ENCODE measurements around the gene PCDHB10.
"Not testable (repeated sequence)": the region's sequence is repeated elsewhere in the genome, so short reads cannot be mapped to it uniquely, and the experiment has no call there.

PCDHB10 gene

DNA sequence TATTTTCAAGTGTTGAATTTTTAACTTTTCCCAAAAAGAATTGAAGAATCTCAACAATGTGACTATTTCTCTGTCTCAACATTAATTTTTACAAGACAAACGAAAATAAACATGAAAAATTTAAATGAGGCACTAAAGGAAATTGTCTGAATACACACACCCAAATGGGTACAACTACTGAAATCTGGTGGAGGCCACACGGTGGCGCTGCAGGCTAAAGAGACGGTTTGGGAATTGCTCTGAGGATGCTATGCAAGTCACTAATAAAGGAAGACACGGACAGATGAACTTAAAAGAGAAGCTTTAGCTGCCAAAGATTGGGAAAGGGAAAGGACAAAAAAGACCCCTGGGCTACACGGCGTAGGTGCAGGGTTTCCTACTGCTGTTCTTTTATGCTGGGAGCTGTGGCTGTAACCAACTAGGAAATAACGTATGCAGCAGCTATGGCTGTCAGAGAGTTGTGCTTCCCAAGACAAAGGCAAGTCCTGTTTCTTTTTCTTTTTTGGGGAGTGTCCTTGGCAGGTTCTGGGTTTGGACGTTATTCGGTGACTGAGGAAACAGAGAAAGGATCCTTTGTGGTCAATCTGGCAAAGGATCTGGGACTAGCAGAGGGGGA lies at the start of gene PCDHB10:
PCDHB10 (plus strand) TSS at position 244 of the 616 bp plus-strand sequence; CDS start at position 444, 200 bp downstream.
- peaks cover 15% of the 10 kb centered on the region for H3K27me3 ChIP-seq (ENCODE audit: insufficient read depth, insufficient read length)
- peak; percentile 36 for DNase-seq (ENCODE audit: low read depth, low spot score)
- peaks cover 12% of the 10 kb centered on the region for H3K9me3 ChIP-seq (ENCODE audit: insufficient read depth, low read length)
- H3K36me3 ChIP-seq (ENCODE audit: insufficient read depth, insufficient read length, low read length): no peaks in the 10 kb centered on the region
- H3K4me3 ChIP-seq (ENCODE audit: insufficient read length, low read depth): no peak within 1 kb of the TSS
- TF ChIP-seq ZNF274 (IDR thresholded peaks at IDR 0.05; ENCODE audit: low read depth, low read length) (no peak), YY1 (IDR thresholded peaks at IDR 0.05; ENCODE audit: insufficient read depth, insufficient read length) (no peak), SUZ12 (IDR thresholded peaks at IDR 0.05; ENCODE audit: extremely low read depth, insufficient read depth, insufficient read length) (no peak)
- H3K4me1 ChIP-seq (ENCODE audit: insufficient read depth, insufficient read length): no peaks in the 10 kb centered on the region
- no peak within 1 kb of the TSS for H3K9ac ChIP-seq (ENCODE audit: insufficient read length, low read depth)

DNA sequence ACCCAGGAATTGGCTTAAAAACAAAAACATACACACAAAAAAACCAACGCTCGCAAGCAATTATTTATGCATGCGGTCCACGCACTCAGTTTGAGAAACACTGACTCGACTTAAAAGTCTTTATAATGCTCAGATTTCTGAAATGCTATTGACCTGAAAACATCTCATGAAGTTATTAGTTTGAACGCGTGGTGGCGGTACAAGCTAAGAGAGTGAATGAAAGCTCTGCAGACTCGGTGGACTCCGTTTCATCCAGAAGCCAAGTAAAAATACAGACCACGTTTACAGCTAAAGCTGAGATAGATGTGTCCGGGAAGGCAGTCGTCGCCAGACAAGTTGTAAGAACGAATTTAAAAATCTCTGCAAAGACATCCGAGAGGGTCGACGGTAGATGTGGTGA lies 42.3 kb upstream of the PCDHB10 start, which contains the start of gene PCDHB6:
PCDHB6 (plus strand) TSS at position 246 of the 400 bp plus-strand sequence. CDS start 201 bp downstream, outside the sequence.
- Histone ChIP-seq H3K4me3 (ENCODE audit: insufficient read length, low read depth) (no peak within 1 kb of the TSS), H3K9ac (ENCODE audit: insufficient read length, low read depth) (no peak within 1 kb of the TSS), H3K36me3 (ENCODE audit: insufficient read depth, insufficient read length, low read length) (no peaks in the 10 kb centered on the region), H3K4me1 (ENCODE audit: insufficient read depth, insufficient read length) (no peaks in the 10 kb centered on the region), H3K27me3 (ENCODE audit: insufficient read depth, insufficient read length) (no peaks in the 10 kb centered on the region), H3K9me3 (ENCODE audit: insufficient read depth, low read length) (peaks cover 10% of the 10 kb centered on the region; the same call in 1 of the 2 replicates)
- TF ChIP-seq ZNF274 (IDR thresholded peaks at IDR 0.05; ENCODE audit: low read depth, low read length) (no peak), SUZ12 (IDR thresholded peaks at IDR 0.05; ENCODE audit: extremely low read depth, insufficient read depth, insufficient read length) (no peak), YY1 (IDR thresholded peaks at IDR 0.05; ENCODE audit: insufficient read depth, insufficient read length) (no peak)
- DNase-seq (ENCODE audit: low read depth, low spot score): no peak

DNA sequence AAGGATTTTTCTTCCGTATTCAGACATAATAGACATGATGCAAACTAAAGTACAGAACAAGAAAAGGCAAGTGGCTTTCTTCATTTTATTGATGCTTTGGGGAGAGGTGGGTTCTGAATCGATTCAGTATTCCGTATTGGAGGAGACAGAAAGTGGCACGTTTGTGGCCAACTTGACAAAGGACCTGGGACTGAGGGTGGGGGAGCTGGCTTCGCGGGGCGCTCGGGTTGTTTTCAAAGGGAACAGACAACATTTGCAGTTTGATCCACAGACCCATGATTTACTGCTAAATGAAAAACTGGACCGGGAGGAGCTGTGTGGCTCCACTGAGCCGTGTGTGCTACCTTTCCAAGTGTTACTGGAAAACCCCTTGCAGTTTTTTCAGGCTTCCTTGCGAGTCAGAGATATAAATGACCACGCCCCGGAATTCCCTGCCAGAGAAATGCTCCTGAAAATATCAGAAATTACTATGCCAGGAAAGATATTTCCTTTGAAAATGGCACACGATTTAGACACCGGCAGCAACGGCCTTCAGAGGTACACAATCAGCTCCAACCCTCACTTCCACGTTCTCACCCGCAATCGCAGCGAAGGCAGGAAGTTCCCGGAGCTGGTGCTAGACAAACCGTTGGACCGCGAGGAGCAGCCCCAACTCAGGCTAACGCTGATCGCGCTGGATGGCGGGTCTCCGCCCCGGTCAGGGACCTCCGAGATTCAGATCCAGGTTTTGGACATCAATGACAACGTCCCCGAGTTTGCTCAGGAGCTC lies 41.7 kb upstream of the PCDHB10 start:
- H3K27me3 ChIP-seq (ENCODE audit: insufficient read depth, insufficient read length): no peaks in the 10 kb centered on the region
- no peaks in the 10 kb centered on the region for H3K4me1 ChIP-seq (ENCODE audit: insufficient read depth, insufficient read length)
- DNase-seq (ENCODE audit: low read depth, low spot score): no peak
- TF ChIP-seq SUZ12 (IDR thresholded peaks at IDR 0.05; ENCODE audit: extremely low read depth, insufficient read depth, insufficient read length) (no peak), YY1 (IDR thresholded peaks at IDR 0.05; ENCODE audit: insufficient read depth, insufficient read length) (no peak), ZNF274 (IDR thresholded peaks at IDR 0.05; ENCODE audit: low read depth, low read length) (no peak)
- H3K9ac ChIP-seq (ENCODE audit: insufficient read length, low read depth): no peak overlapping the region
- peaks cover 10% of the 10 kb centered on the region; the same call in 1 of the 2 replicates for H3K9me3 ChIP-seq (ENCODE audit: insufficient read depth, low read length)
- no peaks in the 10 kb centered on the region for H3K36me3 ChIP-seq (ENCODE audit: insufficient read depth, insufficient read length, low read length)
- no peak overlapping the region for H3K4me3 ChIP-seq (ENCODE audit: insufficient read length, low read depth)

DNA sequence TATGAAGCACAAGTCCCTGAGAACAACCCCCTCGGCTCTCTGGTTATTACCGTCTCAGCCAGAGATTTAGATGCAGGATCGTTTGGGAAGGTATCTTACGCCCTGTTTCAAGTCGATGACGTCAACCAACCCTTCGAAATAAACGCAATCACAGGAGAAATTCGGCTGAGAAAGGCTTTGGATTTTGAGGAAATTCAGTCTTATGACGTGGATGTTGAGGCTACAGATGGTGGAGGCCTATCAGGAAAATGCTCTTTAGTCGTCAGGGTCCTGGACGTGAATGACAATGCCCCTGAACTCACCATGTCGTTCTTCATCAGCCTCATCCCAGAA lies 41.2 kb upstream of the PCDHB10 start:
- no peaks in the 10 kb centered on the region for H3K36me3 ChIP-seq (ENCODE audit: insufficient read depth, insufficient read length, low read length)
- no peaks in the 10 kb centered on the region for H3K27me3 ChIP-seq (ENCODE audit: insufficient read depth, insufficient read length)
- no peak overlapping the region for H3K9ac ChIP-seq (ENCODE audit: insufficient read length, low read depth)
- no peaks in the 10 kb centered on the region for H3K4me1 ChIP-seq (ENCODE audit: insufficient read depth, insufficient read length)
- H3K4me3 ChIP-seq (ENCODE audit: insufficient read length, low read depth): no peak overlapping the region
- TF ChIP-seq SUZ12 (IDR thresholded peaks at IDR 0.05; ENCODE audit: extremely low read depth, insufficient read depth, insufficient read length) (no peak), YY1 (IDR thresholded peaks at IDR 0.05; ENCODE audit: insufficient read depth, insufficient read length) (no peak), ZNF274 (IDR thresholded peaks at IDR 0.05; ENCODE audit: low read depth, low read length) (no peak)
- DNase-seq (ENCODE audit: low read depth, low spot score): no peak
- H3K9me3 ChIP-seq (ENCODE audit: insufficient read depth, low read length): peaks cover 10% of the 10 kb centered on the region; the same call in 1 of the 2 replicates

DNA sequence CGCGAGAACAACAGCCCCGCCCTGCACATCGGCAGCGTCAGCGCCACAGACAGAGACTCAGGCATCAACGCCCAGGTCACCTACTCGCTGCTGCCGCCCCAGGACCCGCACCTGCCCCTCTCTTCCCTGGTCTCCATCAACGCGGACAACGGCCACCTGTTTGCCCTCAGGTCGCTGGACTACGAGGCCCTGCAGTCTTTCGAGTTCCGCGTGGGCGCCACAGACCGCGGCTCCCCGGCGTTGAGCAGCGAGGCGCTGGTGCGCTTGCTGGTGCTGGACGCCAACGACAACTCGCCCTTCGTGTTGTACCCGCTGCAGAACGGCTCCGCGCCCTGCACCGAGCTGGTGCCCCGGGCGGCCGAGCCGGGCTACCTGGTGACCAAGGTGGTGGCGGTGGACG lies 40.5 kb upstream of the PCDHB10 start:
- not testable (repeated sequence) for H3K4me3 ChIP-seq (ENCODE audit: insufficient read length, low read depth); H3K9me3 ChIP-seq (ENCODE audit: insufficient read depth, low read length); DNase-seq (ENCODE audit: low read depth, low spot score)

DNA sequence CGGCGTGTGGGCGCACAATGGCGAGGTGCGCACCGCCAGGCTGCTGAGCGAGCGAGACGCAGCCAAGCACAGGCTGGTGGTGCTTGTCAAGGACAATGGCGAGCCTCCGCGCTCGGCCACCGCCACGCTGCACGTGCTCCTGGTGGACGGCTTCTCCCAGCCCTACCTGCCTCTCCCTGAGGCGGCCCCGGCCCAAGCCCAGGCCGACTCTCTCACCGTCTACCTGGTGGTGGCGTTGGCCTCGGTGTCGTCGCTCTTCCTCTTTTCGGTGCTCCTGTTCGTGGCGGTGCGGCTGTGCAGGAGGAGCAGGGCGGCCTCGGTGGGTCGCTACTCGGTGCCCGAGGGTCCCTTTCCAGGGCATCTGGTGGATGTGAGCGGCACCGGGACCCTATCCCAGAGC lies 40.1 kb upstream of the PCDHB10 start:
- H3K36me3 ChIP-seq (ENCODE audit: insufficient read depth, insufficient read length, low read length); H3K27me3 ChIP-seq (ENCODE audit: insufficient read depth, insufficient read length); H3K4me3 ChIP-seq (ENCODE audit: insufficient read length, low read depth); H3K4me1 ChIP-seq (ENCODE audit: insufficient read depth, insufficient read length); DNase-seq (ENCODE audit: low read depth, low spot score); H3K9me3 ChIP-seq (ENCODE audit: insufficient read depth, low read length); H3K9ac ChIP-seq (ENCODE audit: insufficient read length, low read depth): not testable (repeated sequence)

More for the DNA sequence above, 40.5 kb upstream of the PCDHB10 start:
- H3K27me3 ChIP-seq (ENCODE audit: insufficient read depth, insufficient read length); H3K4me1 ChIP-seq (ENCODE audit: insufficient read depth, insufficient read length); H3K36me3 ChIP-seq (ENCODE audit: insufficient read depth, insufficient read length, low read length); H3K9ac ChIP-seq (ENCODE audit: insufficient read length, low read depth): not testable (repeated sequence)

DNA sequence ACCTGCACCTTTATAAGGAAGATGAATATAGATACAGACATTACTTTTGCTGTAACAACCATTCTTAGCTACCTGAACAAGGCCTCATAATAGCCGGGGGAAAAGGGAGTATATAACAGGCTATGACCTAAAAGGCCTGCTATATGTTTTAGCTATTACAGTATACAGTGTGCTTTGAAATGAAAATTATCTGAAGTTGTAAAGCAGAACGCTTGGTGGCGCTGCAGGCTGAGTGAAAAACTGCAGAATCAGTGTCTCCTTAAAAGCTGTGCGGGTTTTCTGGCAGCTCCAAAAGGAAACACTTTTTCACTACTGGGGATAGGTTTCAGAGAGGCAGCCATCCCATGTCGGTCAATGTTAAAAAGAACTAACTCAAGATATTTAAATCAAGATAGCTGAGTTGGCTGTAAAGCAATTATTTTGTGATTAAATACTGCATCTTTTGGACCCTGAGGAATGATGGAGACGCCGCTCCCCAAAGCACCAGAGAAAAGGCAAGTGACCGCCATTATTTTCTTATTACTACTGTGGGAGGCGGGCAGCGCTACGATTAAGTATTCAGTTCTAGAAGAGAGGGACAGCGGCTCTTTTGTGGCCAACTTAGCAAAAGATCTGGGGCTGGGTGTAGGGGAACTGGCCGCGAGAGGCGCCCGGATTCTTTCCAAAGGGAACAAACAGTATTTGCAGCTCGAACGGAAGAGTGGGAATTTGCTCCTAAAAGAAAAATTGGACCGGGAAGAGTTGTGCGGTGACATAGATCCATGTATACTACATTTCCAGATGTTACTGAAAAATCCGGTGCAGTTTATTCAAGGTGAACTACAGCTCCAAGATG lies 36.4 kb upstream of the PCDHB10 start:
- H3K4me3 ChIP-seq (ENCODE audit: insufficient read length, low read depth): no peak overlapping the region
- no peaks in the 10 kb centered on the region for H3K4me1 ChIP-seq (ENCODE audit: insufficient read depth, insufficient read length)
- no peak overlapping the region for H3K9ac ChIP-seq (ENCODE audit: insufficient read length, low read depth)
- no peaks in the 10 kb centered on the region for H3K36me3 ChIP-seq (ENCODE audit: insufficient read depth, insufficient read length, low read length)
- peak; percentile 5 for DNase-seq (ENCODE audit: low read depth, low spot score)
- TF ChIP-seq ZNF274 (IDR thresholded peaks at IDR 0.05; ENCODE audit: low read depth, low read length) (no peak), SUZ12 (IDR thresholded peaks at IDR 0.05; ENCODE audit: extremely low read depth, insufficient read depth, insufficient read length) (no peak), YY1 (IDR thresholded peaks at IDR 0.05; ENCODE audit: insufficient read depth, insufficient read length) (no peak)
- H3K27me3 ChIP-seq (ENCODE audit: insufficient read depth, insufficient read length): no peaks in the 10 kb centered on the region
- peaks cover 6% of the 10 kb centered on the region; the same call in 1 of the 2 replicates for H3K9me3 ChIP-seq (ENCODE audit: insufficient read depth, low read length)

DNA sequence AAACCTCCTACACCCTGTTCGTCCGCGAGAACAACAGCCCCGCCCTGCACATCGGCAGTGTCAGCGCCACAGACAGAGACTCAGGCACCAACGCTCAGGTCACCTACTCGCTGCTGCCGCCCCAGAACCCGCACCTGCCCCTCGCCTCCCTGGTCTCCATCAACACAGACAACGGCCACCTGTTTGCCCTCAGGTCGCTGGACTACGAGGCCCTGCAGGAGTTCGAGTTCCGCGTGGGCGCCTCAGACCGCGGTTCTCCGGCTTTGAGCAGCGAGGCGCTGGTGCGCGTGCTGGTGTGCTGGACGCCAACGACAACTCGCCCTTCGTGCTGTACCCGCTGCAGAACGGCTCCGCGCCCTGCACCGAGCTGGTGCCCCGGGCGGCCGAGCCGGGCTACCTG lies 34.8 kb upstream of the PCDHB10 start:
- H3K4me1 ChIP-seq (ENCODE audit: insufficient read depth, insufficient read length); H3K9ac ChIP-seq (ENCODE audit: insufficient read length, low read depth); H3K36me3 ChIP-seq (ENCODE audit: insufficient read depth, insufficient read length, low read length); H3K27me3 ChIP-seq (ENCODE audit: insufficient read depth, insufficient read length); H3K9me3 ChIP-seq (ENCODE audit: insufficient read depth, low read length); DNase-seq (ENCODE audit: low read depth, low spot score); H3K4me3 ChIP-seq (ENCODE audit: insufficient read length, low read depth): not testable (repeated sequence)

DNA sequence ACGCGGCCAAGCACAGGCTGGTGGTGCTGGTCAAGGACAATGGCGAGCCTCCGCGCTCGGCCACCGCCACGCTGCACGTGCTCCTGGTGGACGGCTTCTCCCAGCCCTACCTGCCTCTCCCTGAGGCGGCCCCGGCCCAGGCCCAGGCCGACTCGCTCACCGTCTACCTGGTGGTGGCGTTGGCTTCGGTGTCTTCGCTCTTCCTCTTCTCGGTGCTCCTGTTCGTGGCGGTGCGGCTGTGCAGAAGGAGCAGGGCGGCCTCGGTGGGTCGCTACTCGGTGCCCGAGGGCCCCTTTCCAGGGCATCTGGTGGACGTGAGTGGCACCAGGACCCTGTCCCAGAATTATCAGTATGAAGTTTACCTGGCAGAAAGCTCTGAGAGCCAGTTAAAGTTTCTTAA lies 34.3 kb upstream of the PCDHB10 start:
- H3K27me3 ChIP-seq (ENCODE audit: insufficient read depth, insufficient read length); H3K4me3 ChIP-seq (ENCODE audit: insufficient read length, low read depth); H3K9me3 ChIP-seq (ENCODE audit: insufficient read depth, low read length); H3K9ac ChIP-seq (ENCODE audit: insufficient read length, low read depth); H3K4me1 ChIP-seq (ENCODE audit: insufficient read depth, insufficient read length); DNase-seq (ENCODE audit: low read depth, low spot score); H3K36me3 ChIP-seq (ENCODE audit: insufficient read depth, insufficient read length, low read length): not testable (repeated sequence)
